HEK293 (cell line): ENCODE results near the gene PADI3.

Source experiments
- CTCF ChIP-seq: fragments of 450-650 bp; formaldehyde crosslinking; IDR thresholded peaks from 2 replicates; pipeline ENCODE4 v1.5.1; 2016; ENCODE audit warnings: missing biosample characterization, missing genetic modification characterization
- HOXA7 ChIP-seq: sonication (generic); formaldehyde crosslinking; IDR thresholded peaks from 2 replicates; pipeline ENCODE4 v1.8.1; 2022; ENCODE audit warnings: missing genetic modification reagents, borderline replicate concordance
- ZNF311 ChIP-seq: fragments of 450-650 bp; formaldehyde crosslinking; IDR thresholded peaks from 2 replicates; pipeline ENCODE4 v1.5.1; 2017; ENCODE audit warnings: missing biosample characterization, missing genetic modification characterization, borderline replicate concordance
- ZNF510 ChIP-seq: fragments of 450-650 bp; formaldehyde crosslinking; IDR thresholded peaks from 2 replicates; pipeline ENCODE4 v1.5.1; 2018; ENCODE audit warnings: mild to moderate bottlenecking, missing genetic modification characterization, missing biosample characterization; ENCODE audit not compliant: insufficient replicate concordance
- ZNF530 ChIP-seq: fragments of 450-650 bp; formaldehyde crosslinking; IDR thresholded peaks from 2 replicates; pipeline ENCODE4 v1.5.1; 2016; ENCODE audit warnings: low read depth, missing biosample characterization, missing genetic modification characterization
- ZNF747 ChIP-seq: fragments of 450-650 bp; formaldehyde crosslinking; IDR thresholded peaks from 2 replicates; pipeline ENCODE4 v1.5.1; 2016; ENCODE audit warnings: missing biosample characterization, missing genetic modification characterization
- ZNF792 ChIP-seq: fragments of 450-650 bp; formaldehyde crosslinking; IDR thresholded peaks from 2 replicates; pipeline ENCODE4 v1.5.1; 2016; ENCODE audit warnings: missing biosample characterization, missing genetic modification characterization
- TF ChIP-seq, protein P1 (sequence below): fragments of 450-650 bp; formaldehyde crosslinking; IDR thresholded peaks from 2 replicates; pipeline ENCODE4; 2016; ENCODE audit warnings: missing biosample characterization, missing genetic modification characterization

- TF ChIP-seq ZNF530 (tag by site-specific recombination): no peak
- TF ChIP-seq HOXA7: no peak
- TF ChIP-seq CTCF (tag by site-specific recombination): no peak
- TF ChIP-seq, protein P1, sequence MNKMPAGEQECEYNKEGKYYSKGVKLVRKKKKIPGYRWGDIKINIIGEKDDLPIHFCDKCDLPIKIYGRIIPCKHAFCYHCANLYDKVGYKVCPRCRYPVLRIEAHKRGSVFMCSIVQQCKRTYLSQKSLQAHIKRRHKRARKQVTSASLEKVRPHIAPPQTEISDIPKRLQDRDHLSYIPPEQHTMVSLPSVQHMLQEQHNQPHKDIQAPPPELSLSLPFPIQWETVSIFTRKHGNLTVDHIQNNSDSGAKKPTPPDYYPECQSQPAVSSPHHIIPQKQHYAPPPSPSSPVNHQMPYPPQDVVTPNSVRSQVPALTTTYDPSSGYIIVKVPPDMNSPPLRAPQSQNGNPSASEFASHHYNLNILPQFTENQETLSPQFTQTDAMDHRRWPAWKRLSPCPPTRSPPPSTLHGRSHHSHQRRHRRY (tag by site-specific recombination): no peak
- no peak for TF ChIP-seq ZNF510
- no peak for TF ChIP-seq ZNF311 (tag by site-specific recombination)
- no peak for TF ChIP-seq ZNF792 (tag by site-specific recombination)
- TF ChIP-seq ZNF747 (tag by site-specific recombination): no peak
Observed at GRCh38 chr1:17315542-17316130, 66.7 kb downstream of the PADI3 start.
